HepG2 (cell line): Measurements from ENCODE around the gene TYROBP. TPM values are rescaled to one million over a fixed set of nuclear protein-coding genes. Genes with fewer than 3 reads are reported as not detected.

ENCODE experiments used
- DNMT1 ChIP-seq: sonication (generic); formaldehyde crosslinking; IDR thresholded peaks from 2 replicates; pipeline ENCODE4 v1.5.1; 2020; ENCODE audit warnings: mild to moderate bottlenecking, missing genetic modification reagents
- ETS1 ChIP-seq: sonication (generic); formaldehyde crosslinking; IDR thresholded peaks from 2 replicates; pipeline ENCODE4 v1.4.0; 2020; ENCODE audit warnings: missing genetic modification reagents
- IRF9 ChIP-seq: sonication (generic); formaldehyde crosslinking; IDR thresholded peaks from 2 replicates; pipeline ENCODE4 v1.8.0; 2022; ENCODE audit warnings: missing genetic modification reagents, mild to moderate bottlenecking, borderline replicate concordance
- JUND ChIP-seq: sonication (generic); formaldehyde crosslinking; IDR thresholded peaks from 2 replicates; pipeline ENCODE4 v1.8.0; 2022; ENCODE audit warnings: mild to moderate bottlenecking, missing genetic modification reagents
- KDM2A ChIP-seq: sonication (generic); formaldehyde crosslinking; IDR thresholded peaks from 2 replicates; pipeline ENCODE4 v1.4.0; 2020; ENCODE audit warnings: low read depth, missing genetic modification reagents, borderline replicate concordance
- KDM5A ChIP-seq: fragments of 200-600 bp; sonication (generic); IDR thresholded peaks from 2 replicates; pipeline ENCODE4 v1.7.0; 2018; ENCODE audit warnings: antibody characterized with exemption, mild to moderate bottlenecking, low read length, borderline replicate concordance
- MED1 ChIP-seq: sonication (generic); formaldehyde crosslinking; IDR thresholded peaks from 2 replicates; pipeline ENCODE4 v1.4.0; 2020; ENCODE audit warnings: missing genetic modification reagents
- MYPOP ChIP-seq: sonication (generic); formaldehyde crosslinking; IDR thresholded peaks from 2 replicates; pipeline ENCODE4 v1.8.1; 2023; ENCODE audit warnings: mild to moderate bottlenecking, moderate library complexity, missing genetic modification reagents
- NR2C2 ChIP-seq: sonication (generic); formaldehyde crosslinking; IDR thresholded peaks from 2 replicates; pipeline ENCODE4 v1.4.0; 2020; ENCODE audit warnings: missing genetic modification reagents, mild to moderate bottlenecking, moderate library complexity, borderline replicate concordance
- RXRB ChIP-seq: IDR thresholded peaks from 2 replicates; pipeline ENCODE4 v1.6.1; 2016; ENCODE audit warnings: borderline replicate concordance, missing genetic modification reagents, missing compliant biosample characterization
- SKIL ChIP-seq: sonication (generic); formaldehyde crosslinking; IDR thresholded peaks from 2 replicates; pipeline ENCODE4 v1.8.0; 2022; ENCODE audit warnings: missing genetic modification reagents, mild to moderate bottlenecking, moderate library complexity, borderline replicate concordance
- TARDBP ChIP-seq: sonication (generic); formaldehyde crosslinking; IDR thresholded peaks from 2 replicates; pipeline ENCODE4 v1.8.0; 2022; ENCODE audit warnings: mild to moderate bottlenecking, missing genetic modification reagents
- THRA ChIP-seq: sonication (generic); formaldehyde crosslinking; IDR thresholded peaks from 2 replicates; pipeline ENCODE4 v1.4.0; 2020; ENCODE audit warnings: missing genetic modification reagents, borderline replicate concordance
- USF2 ChIP-seq, 2 experiments: sonication (generic) in 1 of 2; formaldehyde crosslinking in 1 of 2; IDR thresholded peaks; 2 replicates each; pipeline versions ENCODE4 v1.5.1 to v1.6.1; 2011 to 2020; ENCODE audit warnings: borderline replicate concordance in 1 of 2, low read depth in 1 of 2, low read length in 1 of 2, mild to moderate bottlenecking in 1 of 2, missing genetic modification reagents in 1 of 2, moderate library complexity in 1 of 2
- ZFY ChIP-seq: sonication (generic); formaldehyde crosslinking; IDR thresholded peaks from 2 replicates; pipeline ENCODE4 v1.4.0; 2020; ENCODE audit warnings: missing genetic modification reagents
- ZNF205 ChIP-seq: IDR thresholded peaks from 2 replicates; pipeline ENCODE4 v1.6.1; 2018; ENCODE audit warnings: missing biosample characterization, missing genetic modification reagents
- ZNF354B ChIP-seq: sonication (generic); formaldehyde crosslinking; IDR thresholded peaks from 2 replicates; pipeline ENCODE4 v1.8.0; 2022; ENCODE audit warnings: mild to moderate bottlenecking, missing genetic modification reagents
- ZNF558 ChIP-seq: sonication (generic); formaldehyde crosslinking; IDR thresholded peaks from 2 replicates; pipeline ENCODE4 v1.9.0; 2022; ENCODE audit warnings: mild to moderate bottlenecking, missing genetic modification reagents, borderline replicate concordance
- ZNF850 ChIP-seq: sonication (generic); formaldehyde crosslinking; conservative IDR thresholded peaks from 2 replicates; pipeline ENCODE4 v1.9.0; 2021; ENCODE audit warnings: mild to moderate bottlenecking, missing genetic modification reagents
- ZSCAN21 ChIP-seq: sonication (generic); formaldehyde crosslinking; IDR thresholded peaks from 2 replicates; pipeline ENCODE4 v1.8.0; 2022; ENCODE audit warnings: mild to moderate bottlenecking, missing genetic modification reagents, moderate library complexity, borderline replicate concordance
- polyA plus RNA-seq, 8 experiments: library from polyadenylated mRNA; depleted of rRNA in 3 of 8; stranded (reverse) in 7 of 8; unstranded in 1 of 8; fragments of >200 nt; fragmentation: Illumina TruSeq in 4 of 8; extraction: Trizol in 4 of 8; gene quantifications; 2 replicates each; pipeline versions ENCODE4 v1.2.1 to v1.2.3, GENCODE V29; 2011 to 2016; ENCODE audit warnings: low read depth in 4 of 8, missing spikeins in 1 of 8, mixed read lengths in 1 of 8; ENCODE audit not compliant: insufficient read depth in 1 of 8
- total RNA-seq, 5 experiments: library from RNA; depleted of rRNA; stranded (reverse); fragments of >200 nt; fragmentation: Illumina TruSeq; extraction: Trizol; gene quantifications; 2 replicates each; pipeline ENCODE4 v1.2.3, GENCODE V29; 2016; ENCODE audit warnings: low read depth in 1 of 5

The TYROBP gene
- total and polyA plus RNA-seq, 2 of the 13 experiments (the other 11 are each of a cell fraction or from before 2014, with no cell fraction given), result not detected

GRCh38 chr19:35862528-35862927 is 45.6 kb downstream of the TYROBP start (continued):
- no peak for TF ChIP-seq USF2 (IDR thresholded peaks at IDR 0.05; ENCODE audit: low read depth, low read length)
- no peak for TF ChIP-seq USF2 (CRISPR knock-in tag; IDR thresholded peaks at IDR 0.05; ENCODE audit: borderline replicate concordance)
- no peak for TF ChIP-seq DNMT1 (CRISPR knock-in tag)
- no peak for TF ChIP-seq ZNF558 (CRISPR knock-in tag)
- TF ChIP-seq SKIL, result no peak
- TF ChIP-seq ZNF205 (CRISPR knock-in tag), result no peak
- TF ChIP-seq KDM2A, result 0 out of 2 replicates have a peak, but pooled peaks have one; percentile 20
- no peak for TF ChIP-seq ETS1
- TF ChIP-seq MED1 (CRISPR knock-in tag), result peak; percentile 32; the same call in 1 of the 2 replicates
- peak; percentile 31; the same call in 1 of the 2 replicates for TF ChIP-seq TARDBP
- no peak for TF ChIP-seq KDM5A
- TF ChIP-seq RXRB, result peak; percentile 81; the same call in 1 of the 2 replicates
- TF ChIP-seq THRA (CRISPR knock-in tag), result peak; percentile 95; the same call in 1 of the 2 replicates
- no peak for TF ChIP-seq ZSCAN21
- no peak for TF ChIP-seq JUND (CRISPR knock-in tag)
- TF ChIP-seq ZNF354B (CRISPR knock-in tag), result no peak
- no peak for TF ChIP-seq IRF9 (CRISPR knock-in tag)
- TF ChIP-seq ZFY, result peak; percentile 43; the same call in 1 of the 2 replicates
- no peak for TF ChIP-seq ZNF850 (CRISPR knock-in tag)
- TF ChIP-seq NR2C2 (CRISPR knock-in tag), result 0 out of 2 replicates have a peak, but pooled peaks have one; percentile 35
- TF ChIP-seq MYPOP (CRISPR knock-in tag), result no peak
